ENCODE measurements around the gene DRD1. TPM values are rescaled to one million over a fixed set of nuclear protein-coding genes. Genes with fewer than 3 reads are reported as not detected.

The DRD1 gene
- under 1 TPM in 1 of 4 donors, not detected in 3; 0.82 TPM for total RNA-seq

DNA sequence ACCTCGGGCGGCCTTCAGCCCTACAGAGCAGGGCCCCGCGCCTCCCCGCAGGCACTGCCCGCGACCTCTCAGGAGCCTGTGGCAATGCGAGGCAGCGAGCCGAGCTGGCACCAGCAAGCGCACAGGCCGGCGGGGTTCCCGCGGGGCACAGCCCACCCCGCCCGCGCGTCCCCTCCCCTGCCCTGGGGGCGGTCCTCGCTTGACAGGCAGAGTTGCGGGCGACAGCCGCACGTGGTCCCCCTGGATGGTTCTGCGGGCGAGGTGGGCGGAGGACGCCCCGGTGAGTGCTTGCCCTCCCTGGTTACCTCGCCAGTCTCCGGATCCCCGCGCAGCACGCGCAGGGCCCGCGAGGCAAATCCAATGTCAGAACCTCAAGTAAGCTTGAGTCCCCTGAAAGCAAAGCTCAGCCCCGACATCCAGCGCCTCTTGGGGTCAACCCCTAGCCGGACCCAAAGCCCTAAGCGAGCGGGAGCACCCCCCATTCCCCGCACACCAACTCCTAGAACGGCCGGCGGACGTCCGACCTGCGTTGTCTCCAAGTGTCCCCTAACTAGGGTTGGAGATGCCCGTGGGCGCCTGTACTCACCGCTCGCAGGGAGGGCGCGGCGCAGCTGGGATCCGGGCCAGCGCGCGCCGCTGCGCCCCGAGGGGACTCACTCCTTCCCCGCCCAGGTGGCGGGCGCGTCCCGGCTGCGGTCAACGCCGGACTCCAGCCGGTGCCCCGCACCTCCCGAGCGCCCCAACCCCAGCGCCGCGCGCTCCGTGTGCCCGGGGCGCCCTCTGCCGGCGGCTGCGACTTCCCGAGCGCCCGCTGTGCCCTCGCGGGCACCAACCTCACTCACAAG is at the start of gene DRD1:
Gene DRD1 (minus strand): TSS at position 123 of the 845 bp plus-strand sequence. CDS start 1,083 bp downstream, outside the sequence.
- H3K27me3 ChIP-seq: no peaks in the 10 kb centered on the region
- intact Hi-C loops (cut with DNase I; ENCODE audit: low total_unique reads): no loop called here

DNA sequence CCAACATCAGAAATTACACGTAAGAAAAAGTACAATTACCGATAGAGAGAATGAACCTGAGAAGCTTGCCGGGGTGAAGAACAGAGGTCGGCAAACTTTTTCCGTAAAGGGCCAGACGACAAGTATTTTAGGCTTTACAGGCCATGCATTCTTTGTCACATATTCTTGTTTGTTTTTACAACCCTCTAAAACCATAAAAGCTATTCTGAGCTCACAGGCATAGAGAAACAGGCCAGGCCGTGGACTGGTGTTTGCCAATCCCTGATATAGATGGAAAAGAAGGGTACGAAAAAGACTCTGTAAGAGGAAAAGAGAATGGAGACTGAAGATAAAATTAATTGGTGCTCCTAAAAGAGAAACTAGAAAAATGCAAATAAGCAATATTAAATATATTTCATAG is 49.7 kb upstream of the DRD1 start:
- no peaks in the 10 kb centered on the region for H3K36me3 ChIP-seq
- intact Hi-C loops (cut with DNase I; ENCODE audit: low total_unique reads): no loop called here

More for the DNA sequence above, at the start of gene DRD1:
- TF ChIP-seq POLR2A (IDR thresholded peaks at IDR 0.05): no peak
- TF ChIP-seq, protein P1, sequence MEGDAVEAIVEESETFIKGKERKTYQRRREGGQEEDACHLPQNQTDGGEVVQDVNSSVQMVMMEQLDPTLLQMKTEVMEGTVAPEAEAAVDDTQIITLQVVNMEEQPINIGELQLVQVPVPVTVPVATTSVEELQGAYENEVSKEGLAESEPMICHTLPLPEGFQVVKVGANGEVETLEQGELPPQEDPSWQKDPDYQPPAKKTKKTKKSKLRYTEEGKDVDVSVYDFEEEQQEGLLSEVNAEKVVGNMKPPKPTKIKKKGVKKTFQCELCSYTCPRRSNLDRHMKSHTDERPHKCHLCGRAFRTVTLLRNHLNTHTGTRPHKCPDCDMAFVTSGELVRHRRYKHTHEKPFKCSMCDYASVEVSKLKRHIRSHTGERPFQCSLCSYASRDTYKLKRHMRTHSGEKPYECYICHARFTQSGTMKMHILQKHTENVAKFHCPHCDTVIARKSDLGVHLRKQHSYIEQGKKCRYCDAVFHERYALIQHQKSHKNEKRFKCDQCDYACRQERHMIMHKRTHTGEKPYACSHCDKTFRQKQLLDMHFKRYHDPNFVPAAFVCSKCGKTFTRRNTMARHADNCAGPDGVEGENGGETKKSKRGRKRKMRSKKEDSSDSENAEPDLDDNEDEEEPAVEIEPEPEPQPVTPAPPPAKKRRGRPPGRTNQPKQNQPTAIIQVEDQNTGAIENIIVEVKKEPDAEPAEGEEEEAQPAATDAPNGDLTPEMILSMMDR (IDR thresholded peaks at IDR 0.05): peak; percentile 31 to 54 (median 36)
- no peaks in the 10 kb centered on the region for H3K4me1 ChIP-seq
- H3K36me3 ChIP-seq: no peaks in the 10 kb centered on the region
- H3K27ac ChIP-seq: no peak within 1 kb of the TSS
- no peaks in the 10 kb centered on the region for H3K9me3 ChIP-seq
- DNase-seq: no peak
- no peak within 1 kb of the TSS for H3K4me3 ChIP-seq

DNA sequence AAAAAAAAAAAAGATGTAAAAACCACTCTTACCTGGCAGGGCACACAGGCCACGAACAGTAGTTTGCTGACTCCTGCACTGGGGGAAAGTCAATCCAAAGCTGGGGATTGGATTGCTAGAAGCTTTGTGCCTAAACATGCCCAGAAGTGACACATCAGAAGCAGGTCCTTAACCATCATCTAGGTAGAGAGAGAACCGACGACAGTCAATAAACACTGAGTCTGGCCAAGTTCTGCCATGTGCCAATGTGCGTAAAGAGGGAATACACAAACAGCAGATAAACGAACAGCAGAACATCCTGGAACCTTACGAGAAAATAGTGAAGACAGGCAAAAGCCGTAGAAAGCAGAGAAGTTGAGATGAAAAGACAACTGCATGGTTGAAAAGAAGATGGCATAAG is 49.3 kb upstream of the DRD1 start:
- Histone ChIP-seq H3K27me3 (no peaks in the 10 kb centered on the region), H3K9me3 (no peaks in the 10 kb centered on the region), H3K4me3 (no peak overlapping the region), H3K36me3 (no peaks in the 10 kb centered on the region), H3K4me1 (peaks cover 0 to 5% of the 10 kb centered on the region in 2 donors), H3K27ac (peak overlapping the region in 1 of 2 donors; percentile 75)
- no peak for DNase-seq
- TF ChIP-seq, protein P1 (IDR thresholded peaks at IDR 0.05): no peak
- TF ChIP-seq POLR2A (IDR thresholded peaks at IDR 0.05): no peak
- intact Hi-C loops (cut with DNase I; ENCODE audit: low total_unique reads): no loop called here

More for the DNA sequence above, 49.7 kb upstream of the DRD1 start:
- Histone ChIP-seq H3K4me3 (no peak overlapping the region), H3K27ac (peak overlapping the region in 1 of 2 donors; percentile 75), H3K9me3 (no peaks in the 10 kb centered on the region), H3K27me3 (no peaks in the 10 kb centered on the region), H3K4me1 (peaks cover 0 to 5% of the 10 kb centered on the region in 2 donors)
- no peak for DNase-seq
- TF ChIP-seq, protein P1 (IDR thresholded peaks at IDR 0.05): no peak
- no peak for TF ChIP-seq POLR2A (IDR thresholded peaks at IDR 0.05)

DNA sequence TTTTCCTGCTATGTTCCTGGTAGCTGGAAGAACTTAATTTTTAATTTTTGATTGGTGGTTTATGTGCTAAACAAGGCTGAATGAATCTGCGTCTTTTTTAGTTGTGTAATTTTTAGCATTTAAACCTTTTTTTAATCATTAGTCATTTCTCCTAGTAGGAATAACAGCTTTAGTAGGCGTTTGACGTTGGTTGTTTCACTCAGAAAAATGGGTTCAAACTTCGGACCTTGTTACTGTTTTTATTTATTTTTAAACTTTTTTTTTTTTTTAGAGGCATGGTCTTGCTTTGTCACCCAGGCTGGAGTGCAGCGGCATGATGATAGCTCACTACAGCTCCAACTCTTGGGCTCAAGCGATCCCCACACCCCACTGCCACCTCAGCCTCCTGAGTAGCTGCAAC is 47.2 kb upstream of the DRD1 start:
- no peak for DNase-seq
- intact Hi-C loops (cut with DNase I; ENCODE audit: low total_unique reads): no loop called here
- Histone ChIP-seq H3K4me3 (no peak overlapping the region), H3K27ac (peak overlapping the region in 1 of 2 donors; percentile 3), H3K9me3 (no peaks in the 10 kb centered on the region), H3K27me3 (no peaks in the 10 kb centered on the region), H3K4me1 (peaks cover 0 to 5% of the 10 kb centered on the region in 2 donors), H3K36me3 (no peaks in the 10 kb centered on the region)
- no peak for TF ChIP-seq POLR2A (IDR thresholded peaks at IDR 0.05)
- TF ChIP-seq, protein P1 (IDR thresholded peaks at IDR 0.05): no peak

Measured in uterus (tissue), 4 donors.